HG03039 (cell line): Measurements from ENCODE around the gene CORO2B.
"Not testable (repeated sequence)": the region's sequence is repeated elsewhere in the genome, so short reads cannot be mapped to it uniquely, and the experiment has no call there.

ENCODE experiments used
- ATAC-seq: cut with Tn5 transposase; IDR thresholded peaks from one replicate; pipeline ENCODE4 v1.9.1; 2021; ENCODE audit warnings: mild to moderate bottlenecking, moderate library complexity; ENCODE audit not compliant: unreplicated experiment

Gene CORO2B

GRCh38 chr15:68667800-68668625 is 89.2 kb downstream of the CORO2B start:
- ATAC-seq: no peak

GRCh38 chr15:68668926-68669600 is 90.3 kb downstream of the CORO2B start:
- ATAC-seq: no peak

- ATAC-seq: no peak
Observed at GRCh38 chr15:68672251-68672650, 93.5 kb downstream of the CORO2B start.

GRCh38 chr15:68672781-68673205 is 94.0 kb downstream of the CORO2B start:
- no peak for ATAC-seq

- ATAC-seq: no peak
Observed at GRCh38 chr15:68674975-68675374, 96.2 kb downstream of the CORO2B start.

GRCh38 chr15:68676011-68676605 is 97.3 kb downstream of the CORO2B start:
- no peak for ATAC-seq

GRCh38 chr15:68676926-68677325 is 98.1 kb downstream of the CORO2B start:
- ATAC-seq: no peak

GRCh38 chr15:68677996-68678395 is 99.2 kb downstream of the CORO2B start:
- no peak for ATAC-seq

- ATAC-seq: no peak
Observed at GRCh38 chr15:68678746-68679145, 100.0 kb downstream of the CORO2B start.

GRCh38 chr15:68679161-68679560 is 100.4 kb downstream of the CORO2B start:
- no peak for ATAC-seq

GRCh38 chr15:68679961-68680371 is 101.2 kb downstream of the CORO2B start:
- no peak for ATAC-seq

GRCh38 chr15:68680756-68681155 is 102.0 kb downstream of the CORO2B start:
- ATAC-seq: not testable (repeated sequence)

GRCh38 chr15:68681836-68682235 is 103.0 kb downstream of the CORO2B start:
- no peak for ATAC-seq

- ATAC-seq: no peak
Observed at GRCh38 chr15:68682330-68682729, 103.5 kb downstream of the CORO2B start.

GRCh38 chr15:68683026-68683425 is 104.2 kb downstream of the CORO2B start:
- ATAC-seq: no peak

- no peak for ATAC-seq
Observed at GRCh38 chr15:68683551-68683950, 104.8 kb downstream of the CORO2B start.

- no peak for ATAC-seq
Observed at GRCh38 chr15:68684476-68684875, 105.7 kb downstream of the CORO2B start.

GRCh38 chr15:68687136-68687735 is 108.4 kb downstream of the CORO2B start:
- no peak for ATAC-seq

GRCh38 chr15:68691705-68692104 is 112.9 kb downstream of the CORO2B start:
- no peak for ATAC-seq

GRCh38 chr15:68693071-68693470 is 114.3 kb downstream of the CORO2B start:
- no peak for ATAC-seq

- no peak for ATAC-seq
Observed at GRCh38 chr15:68694111-68694510, 115.3 kb downstream of the CORO2B start.
